ENCODE data around the gene LDB2. TPM values are rescaled to one million over a fixed set of nuclear protein-coding genes. Genes with fewer than 3 reads are reported as not detected.

LDB2 gene
- total and polyA plus RNA-seq, 2 of the 8 experiments (the other 6 are each of a cell fraction or from before 2014, with no cell fraction given): 57.0 to 140 TPM

DNA sequence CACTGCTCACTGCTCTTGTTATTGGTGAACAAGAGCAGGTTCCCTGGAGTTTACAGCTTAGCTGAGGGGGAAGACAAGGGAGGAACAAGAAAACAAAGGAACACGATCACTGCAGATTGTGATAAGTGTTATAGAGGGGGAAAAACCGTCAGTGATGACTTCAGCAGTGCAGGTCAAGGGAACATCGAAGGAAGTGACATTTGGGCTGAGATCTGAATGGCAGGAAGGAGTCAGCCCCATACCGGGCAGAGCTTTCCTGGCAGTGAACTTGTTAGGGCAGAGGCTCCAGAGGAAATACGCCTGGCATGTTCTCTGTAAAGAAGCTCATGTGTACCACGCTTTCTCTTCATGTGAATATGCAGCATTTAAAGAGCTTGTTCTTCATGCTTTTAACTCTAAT, 78.1 kb downstream of the LDB2 start:
- no peak overlapping the region for H4K8ac ChIP-seq (ENCODE audit: extremely low read depth, insufficient read depth, low read length)
- FAIRE-seq (peak; percentile 94), DNase-seq (ENCODE audit: low read depth in 1 of 2, low spot score in 2 of 2) (no peak)
- 44% methylated on average over 6 of the region's 6 CpGs; no CpG with 5 or more reads in 1 of the 2 experiments for WGBS, 2 experiments (ENCODE audit: extremely low coverage in 1 of 2, insufficient coverage in 1 of 2, insufficient read length in 1 of 2, insufficient replicate concordance in 2 of 2, low coverage in 1 of 2, low lambda C conversion rate in 2 of 2, missing lambda C conversion rate in 1 of 2)
- peaks cover 3 to 13% of the 10 kb centered on the region in 2 experiments; a peak in 3 of 4 replicates for H3K79me2 ChIP-seq (ENCODE audit: control insufficient read depth in 1 of 2, insufficient read depth in 2 of 2, low read length in 2 of 2)
- no peak overlapping the region for H2AFZ ChIP-seq (ENCODE audit: low read length)
- H3K4me3 ChIP-seq (ENCODE audit: extremely low read depth in 1 of 4, insufficient read depth in 2 of 4, low read depth in 3 of 4, low read length in 4 of 4): no peak overlapping the region
- H4K5ac ChIP-seq (ENCODE audit: insufficient read length, low read depth, low read length): peak overlapping the region; percentile 28
- H3K27me3 ChIP-seq (replicated peaks in 1 of 4; ENCODE audit: control insufficient read depth in 3 of 4, extremely low read depth in 1 of 4, insufficient read depth in 3 of 4, low read length in 3 of 4): no peaks in the 10 kb centered on the region
- CTCF ChIA-PET (ENCODE audit: partially characterized antibody): interaction anchor here (0.6 to 2.5 kb wide), 7 partner anchors 8 to 54 kb away, joined by 3 to 9 read pairs (median 3); no protein-coding TSS in a partner anchor
- POLR2A ChIA-PET (ENCODE audit: partially characterized antibody): no interaction called here
- H3K9ac ChIP-seq (replicated peaks in 1 of 4; ENCODE audit: extremely low read depth in 1 of 4, low read depth in 3 of 4, low read length in 3 of 4): peak overlapping the region in 1 of 4 experiments; percentile 55; a peak in 2 of 7 replicates
- H3K4me1 ChIP-seq (replicated peaks in 1 of 4; ENCODE audit: control insufficient read depth in 3 of 4, insufficient read depth in 4 of 4, low read length in 3 of 4): peaks cover 3 to 16% (median 11%) of the 10 kb centered on the region in 4 experiments; a peak in 6 of 7 replicates
- H3K27ac ChIP-seq (ENCODE audit: low read depth, low read length): peak overlapping the region; percentile 31; the same call in 1 of the 2 replicates
- H2BK120ac ChIP-seq (replicated peaks; ENCODE audit: low read depth, low read length): peak overlapping the region; percentile 88
- peak overlapping the region; percentile 28 for H3K4ac ChIP-seq (replicated peaks; ENCODE audit: insufficient read length, low read depth, low read length)
- H4K91ac ChIP-seq (replicated peaks; ENCODE audit: insufficient read length, low read length): peak overlapping the region; percentile 29
- H2BK20ac ChIP-seq (ENCODE audit: low read length): peak overlapping the region; percentile 38; the same call in 1 of the 2 replicates
- peak overlapping the region; percentile 78 for H3K18ac ChIP-seq (ENCODE audit: extremely low read depth, low read length)
- H3K9me3 ChIP-seq (ENCODE audit: insufficient read depth in 2 of 2, low read depth in 1 of 2, low read length in 1 of 2): no peaks in the 10 kb centered on the region
- no peak overlapping the region for H2BK15ac ChIP-seq (ENCODE audit: low read length)
- H2BK5ac ChIP-seq (ENCODE audit: low read depth, low read length): peak overlapping the region; percentile 77; the same call in 1 of the 2 replicates
- H3K23me2 ChIP-seq (ENCODE audit: low read depth, low read length): no peaks in the 10 kb centered on the region; the same call in 1 of the 2 replicates
- H2BK12ac ChIP-seq (ENCODE audit: low read depth, low read length): peak overlapping the region; percentile 91; the same call in 1 of the 2 replicates
- H3K79me1 ChIP-seq (ENCODE audit: low read depth, low read length): no peaks in the 10 kb centered on the region
- H3K56ac ChIP-seq (replicated peaks; ENCODE audit: insufficient read length, low read depth, low read length): no peak overlapping the region
- H3K14ac ChIP-seq (ENCODE audit: insufficient read length): no peak overlapping the region
- H4K20me1 ChIP-seq (replicated peaks in 1 of 2; ENCODE audit: control insufficient read depth in 1 of 2, insufficient read depth in 2 of 2, low read length in 2 of 2): no peaks in the 10 kb centered on the region
- no peaks in the 10 kb centered on the region; a peak in 1 of 8 replicates for H3K36me3 ChIP-seq (ENCODE audit: control insufficient read depth in 2 of 4, insufficient read depth in 4 of 4, low read length in 3 of 4)
- peak overlapping the region; percentile 65; the same call in 1 of the 2 replicates for H2AK5ac ChIP-seq (ENCODE audit: low read depth, low read length)
- H3K23ac ChIP-seq (ENCODE audit: insufficient read length): no peak overlapping the region
- H3K4me2 ChIP-seq (ENCODE audit: insufficient read depth in 1 of 2, low read depth in 2 of 2, low read length in 2 of 2): peak overlapping the region in 1 of 2 experiments; percentile 29; a peak in 1 of 4 replicates
- no peak for TF ChIP-seq POU5F1 (IDR thresholded peaks at IDR 0.05; ENCODE audit: low read depth, low read length)
- TF ChIP-seq CTBP2 (IDR thresholded peaks at IDR 0.05; ENCODE audit: borderline replicate concordance, insufficient read depth, insufficient read length, low read length): no peak
- no peak for TF ChIP-seq TAF1 (IDR thresholded peaks at IDR 0.05; ENCODE audit: low read depth, low read length)

Data from H1 (cell line).